Muscle layer of colon (tissue), 2 donors: ENCODE measurements around the gene AIMP2.

Experiments
- H3K27ac ChIP-seq: one replicate; pipeline ENCODE4 v1.7.0; 2013; ENCODE audit warnings: low read depth, mild to moderate bottlenecking, low read length, moderate library complexity
- H3K27me3 ChIP-seq, 2 donors: one replicate each; pipeline ENCODE4 v1.7.0; 2013; ENCODE audit warnings: low read length in 2 of 2, mild to moderate bottlenecking in 2 of 2; ENCODE audit not compliant: insufficient read depth in 2 of 2, control insufficient read depth in 1 of 2
- H3K36me3 ChIP-seq: one replicate; pipeline ENCODE4 v1.7.0; 2013; ENCODE audit warnings: mild to moderate bottlenecking, low read length; ENCODE audit not compliant: insufficient read depth
- H3K4me1 ChIP-seq: one replicate; pipeline ENCODE4 v1.7.0; 2013; ENCODE audit warnings: mild to moderate bottlenecking, low read length; ENCODE audit not compliant: insufficient read depth
- H3K4me3 ChIP-seq, 2 donors: one replicate each; pipeline ENCODE4 v1.7.0; 2013; ENCODE audit warnings: low read length in 2 of 2, low read depth in 1 of 2, mild to moderate bottlenecking in 1 of 2, moderate library complexity in 1 of 2
- H3K9ac ChIP-seq: one replicate; pipeline ENCODE4 v1.7.0; 2013; ENCODE audit warnings: low read length
- H3K9me3 ChIP-seq: one replicate; pipeline ENCODE4 v1.7.0; 2013; ENCODE audit warnings: mild to moderate bottlenecking, low read length
- donor health status: abdominal sarcoma.
- donor health status: Adenocarcinoma of cecum.

AIMP2 gene

DNA sequence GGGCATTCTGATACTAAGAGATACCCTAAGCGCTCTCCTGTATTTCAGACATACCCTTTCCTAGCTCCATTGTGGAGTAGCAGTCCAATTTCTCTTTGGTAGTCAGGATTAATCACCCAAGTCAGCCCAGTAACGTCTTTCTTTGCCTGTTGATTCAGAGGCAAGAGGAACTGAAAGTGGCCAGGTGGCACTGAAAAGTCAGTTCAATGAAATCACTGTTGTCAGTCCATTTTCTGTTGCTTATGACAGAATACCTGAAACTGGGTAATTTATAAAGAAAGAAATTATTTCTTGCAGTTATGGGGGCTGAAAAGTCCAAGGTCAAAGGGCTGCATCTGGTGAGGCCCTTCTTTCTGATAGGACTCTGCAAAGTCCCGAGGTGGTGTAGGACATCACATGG lies 62.3 kb downstream of the AIMP2 start:
- Histone ChIP-seq H3K27me3 (no peaks in the 10 kb centered on the region), H3K4me1 (no peaks in the 10 kb centered on the region), H3K9ac (no peak overlapping the region), H3K27ac (no peak overlapping the region), H3K9me3 (no peaks in the 10 kb centered on the region), H3K36me3 (no peaks in the 10 kb centered on the region), H3K4me3 (no peak overlapping the region)
